Neural cell (in vitro differentiated cells): ENCODE data around the gene C20orf144. TPM values are rescaled to one million over a fixed set of nuclear protein-coding genes. Genes with fewer than 3 reads are reported as not detected.

ENCODE experiments used
- H2AFZ ChIP-seq: fragments of 200-600, 300-800 bp; sonication (generic), shearing (Covaris generic); 2 replicates; pipeline ENCODE4 v1.6.0; 2014; ENCODE audit warnings: low read depth, mild to moderate bottlenecking, antibody characterized with exemption, low read length, moderate library complexity
- H3F3A ChIP-seq: fragments of 200-600 bp; shearing (Covaris generic); 2 replicates; pipeline ENCODE4 v1.6.1; 2016; ENCODE audit warnings: mild to moderate bottlenecking, moderate library complexity, mixed read lengths, antibody characterized with exemption, low read length; ENCODE audit not compliant: insufficient read depth, poor library complexity, severe bottlenecking
- H3K27ac ChIP-seq: fragments of 200-600, 300-800 bp; sonication (generic), shearing (Covaris generic); 2 replicates; pipeline ENCODE4 v1.5.1; 2014; ENCODE audit warnings: mild to moderate bottlenecking, low read length, moderate library complexity
- H3K27me3 ChIP-seq: fragments of 300-800, 200-600 bp; sonication (generic), shearing (Covaris generic); 2 replicates; pipeline ENCODE4 v1.6.0; 2014; ENCODE audit warnings: mild to moderate bottlenecking, low read depth, low read length, moderate library complexity; ENCODE audit not compliant: insufficient read depth
- H3K36me3 ChIP-seq: fragments of 300-800, 200-600 bp; sonication (generic), shearing (Covaris generic); 2 replicates; pipeline ENCODE4 v1.5.1; 2014; ENCODE audit warnings: mild to moderate bottlenecking, antibody characterized with exemption, low read length, moderate library complexity; ENCODE audit not compliant: insufficient read depth
- H3K4me2 ChIP-seq: fragments of 300-800, 200-600 bp; sonication (generic), shearing (Covaris generic); 2 replicates; pipeline ENCODE4 v1.6.0; 2014; ENCODE audit warnings: mild to moderate bottlenecking, low read length
- H3K4me3 ChIP-seq: fragments of 300-800, 200-600 bp; sonication (generic), shearing (Covaris generic); 2 replicates; pipeline ENCODE4 v1.5.1; 2014; ENCODE audit warnings: mild to moderate bottlenecking, low read length, moderate library complexity
- H3K79me2 ChIP-seq: fragments of 200-600 bp; shearing (Covaris generic); replicated peaks from 2 replicates; pipeline ENCODE4 v1.6.0; 2014; ENCODE audit warnings: mild to moderate bottlenecking, low read length, moderate library complexity; ENCODE audit not compliant: insufficient read depth
- H3K9ac ChIP-seq: fragments of 300-800, 200-600 bp; sonication (generic), shearing (Covaris generic); 2 replicates; pipeline ENCODE4 v1.6.1; 2016; ENCODE audit warnings: mild to moderate bottlenecking, low read length, mixed read lengths
- H3K9me2 ChIP-seq: fragments of 200-600 bp; shearing (Covaris generic); 2 replicates; pipeline ENCODE4 v1.6.1; 2016; ENCODE audit warnings: mild to moderate bottlenecking, low read length, mixed read lengths; ENCODE audit not compliant: insufficient read depth
- H3K9me3 ChIP-seq: fragments of 200-600, 300-800 bp; sonication (generic), shearing (Covaris generic); 2 replicates; pipeline ENCODE4 v1.6.1; 2016; ENCODE audit warnings: mild to moderate bottlenecking, mixed run types, low read length, moderate library complexity, mixed read lengths
- H4K20me1 ChIP-seq: fragments of 200-600 bp; shearing (Covaris generic); 2 replicates; pipeline ENCODE4 v1.6.1; 2016; ENCODE audit warnings: mild to moderate bottlenecking, mixed run types; ENCODE audit not compliant: insufficient read depth
- EP300 ChIP-seq: fragments of 450-650 bp; conservative IDR thresholded peaks from 2 replicates; pipeline ENCODE4 v1.6.1; 2014; ENCODE audit warnings: antibody characterized with exemption, mild to moderate bottlenecking, moderate library complexity; ENCODE audit not compliant: poor library complexity, severe bottlenecking
- POLR2AphosphoS5 ChIP-seq: IDR thresholded peaks from 2 replicates; pipeline ENCODE4 v1.6.1; 2012
- RAD21 ChIP-seq: fragments of 450-650 bp; conservative IDR thresholded peaks from 2 replicates; pipeline ENCODE4 v1.6.1; 2014; ENCODE audit warnings: antibody characterized with exemption, mild to moderate bottlenecking, moderate library complexity
- REST ChIP-seq: IDR thresholded peaks from 2 replicates; pipeline ENCODE4 v1.6.1; 2012; ENCODE audit warnings: borderline replicate concordance
- SMC3 ChIP-seq: fragments of 450-650 bp; conservative IDR thresholded peaks from 2 replicates; pipeline ENCODE4 v1.6.1; 2014; ENCODE audit warnings: antibody characterized with exemption, mild to moderate bottlenecking, moderate library complexity; ENCODE audit not compliant: poor library complexity
- TAF1 ChIP-seq: IDR thresholded peaks from 2 replicates; pipeline ENCODE4 v1.6.1; 2012; ENCODE audit warnings: low read depth
- polyA plus RNA-seq: library from polyadenylated mRNA; depleted of rRNA; stranded (reverse); fragments of >200 nt; gene quantifications from 2 replicates; pipeline ENCODE4 v1.2.3, GENCODE V29; 2014
- TF ChIP-seq, protein P1 (sequence below): fragments of 450-650 bp; IDR thresholded peaks from 2 replicates; pipeline ENCODE4 v1.5.1; 2014; ENCODE audit warnings: antibody characterized with exemption, mild to moderate bottlenecking, moderate library complexity; ENCODE audit not compliant: poor library complexity, severe bottlenecking

Gene C20orf144
- polyA plus RNA-seq, 1 donor from 2014 or later, result not detected

GRCh38 chr20:33686984-33687366, 24.8 kb downstream of the C20orf144 start:
- no peaks in the 10 kb centered on the region for H3K9me3 ChIP-seq
- H3K36me3 ChIP-seq, result no peaks in the 10 kb centered on the region
- H3K9ac ChIP-seq, result peak overlapping the region; percentile 63
- H3K4me2 ChIP-seq, result no peak overlapping the region
- H3K9me2 ChIP-seq, result no peaks in the 10 kb centered on the region
- no peaks in the 10 kb centered on the region for H4K20me1 ChIP-seq
- peaks cover 10% of the 10 kb centered on the region for H3K79me2 ChIP-seq
- TF ChIP-seq, protein P1, sequence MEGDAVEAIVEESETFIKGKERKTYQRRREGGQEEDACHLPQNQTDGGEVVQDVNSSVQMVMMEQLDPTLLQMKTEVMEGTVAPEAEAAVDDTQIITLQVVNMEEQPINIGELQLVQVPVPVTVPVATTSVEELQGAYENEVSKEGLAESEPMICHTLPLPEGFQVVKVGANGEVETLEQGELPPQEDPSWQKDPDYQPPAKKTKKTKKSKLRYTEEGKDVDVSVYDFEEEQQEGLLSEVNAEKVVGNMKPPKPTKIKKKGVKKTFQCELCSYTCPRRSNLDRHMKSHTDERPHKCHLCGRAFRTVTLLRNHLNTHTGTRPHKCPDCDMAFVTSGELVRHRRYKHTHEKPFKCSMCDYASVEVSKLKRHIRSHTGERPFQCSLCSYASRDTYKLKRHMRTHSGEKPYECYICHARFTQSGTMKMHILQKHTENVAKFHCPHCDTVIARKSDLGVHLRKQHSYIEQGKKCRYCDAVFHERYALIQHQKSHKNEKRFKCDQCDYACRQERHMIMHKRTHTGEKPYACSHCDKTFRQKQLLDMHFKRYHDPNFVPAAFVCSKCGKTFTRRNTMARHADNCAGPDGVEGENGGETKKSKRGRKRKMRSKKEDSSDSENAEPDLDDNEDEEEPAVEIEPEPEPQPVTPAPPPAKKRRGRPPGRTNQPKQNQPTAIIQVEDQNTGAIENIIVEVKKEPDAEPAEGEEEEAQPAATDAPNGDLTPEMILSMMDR, result no peak
- TF ChIP-seq SMC3, result no peak
- no peaks in the 10 kb centered on the region for H3F3A ChIP-seq
- no peaks in the 10 kb centered on the region for H3K27me3 ChIP-seq
- peak overlapping the region; percentile 66 for H3K4me3 ChIP-seq
- H3K27ac ChIP-seq, result peak overlapping the region; percentile 56
- H2AFZ ChIP-seq, result peak overlapping the region; percentile 96

GRCh38 chr20:33687370-33687915, 25.3 kb downstream of the C20orf144 start:
- no peak overlapping the region for H3K4me2 ChIP-seq
- peaks cover 7% of the 10 kb centered on the region for H3K79me2 ChIP-seq
- TF ChIP-seq EP300, result no peak
- TF ChIP-seq RAD21, result no peak
- H2AFZ ChIP-seq, result no peak overlapping the region
- H3K9me3 ChIP-seq, result no peaks in the 10 kb centered on the region
- no peaks in the 10 kb centered on the region for H3K27me3 ChIP-seq
- no peak overlapping the region for H3K9ac ChIP-seq
- H3K27ac ChIP-seq, result no peak overlapping the region
- no peak overlapping the region for H3K4me3 ChIP-seq
- H3F3A ChIP-seq, result no peaks in the 10 kb centered on the region
- H3K36me3 ChIP-seq, result no peaks in the 10 kb centered on the region
- no peaks in the 10 kb centered on the region for H3K9me2 ChIP-seq
- H4K20me1 ChIP-seq, result no peaks in the 10 kb centered on the region

- no peaks in the 10 kb centered on the region for H3K9me2 ChIP-seq
- no peaks in the 10 kb centered on the region for H4K20me1 ChIP-seq
- no peak overlapping the region for H2AFZ ChIP-seq
- H3K4me2 ChIP-seq, result no peak overlapping the region
- no peaks in the 10 kb centered on the region for H3K9me3 ChIP-seq
- no peaks in the 10 kb centered on the region for H3F3A ChIP-seq
- no peaks in the 10 kb centered on the region for H3K27me3 ChIP-seq
- TF ChIP-seq SMC3 (no peak), EP300 (no peak), POLR2AphosphoS5 (no peak), TAF1 (no peak), REST (no peak), RAD21 (no peak)
- no peak overlapping the region for H3K4me3 ChIP-seq
- no peaks in the 10 kb centered on the region for H3K36me3 ChIP-seq
- H3K79me2 ChIP-seq, result peaks cover 4% of the 10 kb centered on the region
- H3K9ac ChIP-seq, result no peak overlapping the region
- no peak overlapping the region for H3K27ac ChIP-seq
Measured at GRCh38 chr20:33687993-33688937, 26.1 kb downstream of the C20orf144 start.
